GM21515 (cell line): ENCODE measurements around the gene USP27X.

Experiments used
- ATAC-seq: cut with Tn5 transposase; IDR thresholded peaks from one replicate; pipeline ENCODE4 v1.9.1; 2021; ENCODE audit not compliant: unreplicated experiment

Gene USP27X

GRCh38 chrX:49878834-49879655 lies at the start of gene USP27X:
Gene USP27X (plus strand): TSS chrX:49879484. CDS start chrX:49880308, 824 bp downstream.
- peak; percentile 92 for ATAC-seq

DNA sequence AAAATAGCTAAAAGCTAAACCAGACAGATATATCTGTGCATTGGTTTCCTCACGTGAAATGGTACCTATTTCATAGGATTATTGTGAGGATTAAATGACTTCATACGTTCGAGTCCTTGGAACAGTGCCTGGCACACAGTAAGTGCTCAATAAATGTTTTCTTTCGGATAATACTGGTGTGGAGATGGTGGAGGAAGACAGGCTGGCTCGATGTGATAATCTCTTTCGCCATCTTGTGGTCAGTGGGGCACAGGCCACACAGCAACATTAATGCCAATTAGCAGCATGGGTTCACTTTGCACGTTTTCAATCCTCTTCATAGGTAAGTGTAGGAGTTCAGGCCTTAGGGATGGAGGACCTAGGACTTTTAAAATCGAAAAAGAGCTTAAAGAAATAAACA lies 40.9 kb upstream of the USP27X start:
- ATAC-seq, result no peak

DNA sequence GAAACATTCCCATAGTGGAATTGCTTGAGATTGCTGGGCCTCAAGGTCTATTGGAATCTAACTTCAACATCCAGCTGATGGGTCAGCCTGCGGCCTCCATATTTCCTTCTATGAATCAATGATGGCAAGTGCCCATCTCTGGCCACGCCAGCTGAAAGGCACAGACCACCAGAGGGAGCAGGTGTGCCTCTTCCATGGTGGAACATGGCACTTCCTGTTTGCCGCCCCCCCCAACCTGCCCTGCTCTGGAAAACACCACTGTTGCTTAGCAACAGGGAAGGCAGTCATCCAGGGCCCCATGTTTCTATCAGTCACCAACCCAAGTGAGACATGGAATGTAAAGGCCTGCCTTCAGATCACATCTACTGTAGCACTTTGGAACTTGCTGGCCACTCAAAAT lies 38.6 kb upstream of the USP27X start:
- no peak for ATAC-seq

GRCh38 chrX:49842621-49843020 lies 36.7 kb upstream of the USP27X start:
- ATAC-seq, result no peak

- ATAC-seq, result no peak
These were observed 34.7 kb upstream of the USP27X start for GRCh38 chrX:49844611-49845010.

- ATAC-seq, result no peak
These were observed 33.4 kb upstream of the USP27X start for GRCh38 chrX:49845701-49846403.

GRCh38 chrX:49846522-49846921 lies 32.8 kb upstream of the USP27X start:
- no peak for ATAC-seq

DNA sequence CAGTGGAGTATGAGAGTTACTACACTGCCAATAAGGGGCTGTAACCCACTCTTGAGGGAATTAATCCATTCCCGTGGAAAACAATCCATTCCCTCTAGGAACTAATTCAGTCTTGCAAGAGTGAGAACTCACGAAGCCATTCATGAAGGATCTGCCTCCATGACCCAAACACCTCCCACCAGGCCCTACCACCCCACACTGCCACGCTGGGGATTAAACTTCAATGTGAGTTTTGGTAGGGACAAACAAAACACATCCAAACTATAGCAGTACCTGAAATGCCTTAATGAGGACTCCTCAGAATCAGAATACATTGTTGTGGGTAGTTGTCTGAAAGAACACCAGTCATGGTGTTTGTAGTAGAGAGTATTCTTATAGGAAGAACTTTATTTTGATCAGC lies 31.0 kb upstream of the USP27X start:
- no peak for ATAC-seq

- ATAC-seq, result no peak
These were observed 29.3 kb upstream of the USP27X start for GRCh38 chrX:49850028-49850427.

DNA sequence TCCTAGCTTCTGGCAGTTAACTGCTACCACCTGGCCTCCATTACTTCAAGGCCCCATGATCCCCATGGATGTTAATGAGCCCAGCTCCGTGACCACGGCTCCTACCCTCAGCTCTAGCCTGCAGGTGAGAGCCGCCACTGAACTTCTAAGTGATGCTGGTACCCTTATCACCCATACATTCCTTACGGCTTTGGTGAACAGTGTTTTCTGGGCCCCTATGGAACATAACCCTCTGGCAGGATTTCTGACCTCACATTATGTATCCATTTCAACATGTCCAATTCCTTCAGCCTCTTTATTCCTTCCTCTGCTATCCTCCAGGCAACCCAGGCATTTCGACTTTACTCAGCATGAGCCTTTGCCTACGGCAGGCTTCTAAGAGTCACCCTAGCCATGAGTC lies 25.6 kb upstream of the USP27X start:
- ATAC-seq, result no peak

DNA sequence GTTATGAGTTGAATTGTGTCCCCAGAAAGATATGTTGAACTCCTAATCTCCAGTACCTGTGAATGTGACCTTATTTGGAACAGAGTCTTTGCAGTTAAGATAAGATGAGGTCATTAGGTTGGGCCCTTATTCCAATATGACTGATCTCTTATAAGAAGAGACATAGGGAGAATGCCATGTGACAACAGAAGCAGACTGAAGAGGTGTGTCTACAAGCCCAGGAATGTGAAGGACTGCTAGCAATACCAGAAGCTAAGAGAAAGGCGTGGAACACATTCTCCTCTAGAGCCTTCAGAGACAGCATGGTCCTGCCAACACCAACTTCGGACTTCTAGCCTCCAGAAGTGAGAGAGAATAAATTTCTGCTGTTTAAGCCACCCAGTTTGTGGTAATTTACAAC lies 22.5 kb upstream of the USP27X start:
- no peak for ATAC-seq

GRCh38 chrX:49858341-49858740 lies 20.9 kb upstream of the USP27X start:
- ATAC-seq, result no peak

GRCh38 chrX:49859491-49859890 lies 19.8 kb upstream of the USP27X start:
- no peak for ATAC-seq

GRCh38 chrX:49860867-49861535 lies 18.3 kb upstream of the USP27X start:
- no peak for ATAC-seq

DNA sequence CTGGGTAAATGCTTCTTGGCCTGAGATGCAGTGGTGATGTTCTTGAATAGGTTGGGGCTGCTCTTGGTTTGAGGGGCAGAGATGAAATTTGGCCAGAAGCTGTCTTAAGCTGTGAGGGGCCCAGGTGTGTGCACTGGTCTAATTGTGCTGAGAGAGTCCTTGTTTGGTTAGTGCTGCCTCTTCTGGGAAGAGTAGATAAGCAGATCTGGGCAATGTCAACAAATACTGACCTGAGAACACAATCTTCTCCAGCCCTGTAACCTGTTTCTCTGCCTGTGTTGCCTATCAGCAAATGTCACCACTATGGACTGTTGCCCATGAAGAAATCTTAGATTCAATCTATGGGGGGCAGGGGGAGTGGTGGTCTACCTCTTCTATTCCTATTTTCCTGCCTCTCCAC lies 17.2 kb upstream of the USP27X start:
- no peak for ATAC-seq

GRCh38 chrX:49868739-49869138 lies 10.5 kb upstream of the USP27X start:
- ATAC-seq, result no peak

DNA sequence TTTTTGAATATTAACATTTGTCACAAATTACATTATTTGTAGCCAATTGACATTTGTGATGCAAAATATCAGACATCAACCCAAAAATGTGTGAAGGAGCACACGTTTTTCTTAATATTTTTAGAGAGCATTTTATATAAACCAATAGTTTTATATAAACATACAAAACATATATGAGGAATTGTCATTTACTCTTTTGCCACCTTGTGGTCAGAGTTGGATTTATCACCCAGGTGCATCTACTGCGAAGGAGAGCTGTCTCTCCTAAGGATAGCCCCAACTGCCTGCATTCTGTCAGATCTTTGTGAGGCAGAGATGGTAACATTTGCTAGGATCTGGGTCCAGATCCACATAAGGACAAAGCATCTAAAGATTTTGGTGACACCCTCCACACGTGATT lies 2.5 kb upstream of the USP27X start:
- ATAC-seq, result no peak

DNA sequence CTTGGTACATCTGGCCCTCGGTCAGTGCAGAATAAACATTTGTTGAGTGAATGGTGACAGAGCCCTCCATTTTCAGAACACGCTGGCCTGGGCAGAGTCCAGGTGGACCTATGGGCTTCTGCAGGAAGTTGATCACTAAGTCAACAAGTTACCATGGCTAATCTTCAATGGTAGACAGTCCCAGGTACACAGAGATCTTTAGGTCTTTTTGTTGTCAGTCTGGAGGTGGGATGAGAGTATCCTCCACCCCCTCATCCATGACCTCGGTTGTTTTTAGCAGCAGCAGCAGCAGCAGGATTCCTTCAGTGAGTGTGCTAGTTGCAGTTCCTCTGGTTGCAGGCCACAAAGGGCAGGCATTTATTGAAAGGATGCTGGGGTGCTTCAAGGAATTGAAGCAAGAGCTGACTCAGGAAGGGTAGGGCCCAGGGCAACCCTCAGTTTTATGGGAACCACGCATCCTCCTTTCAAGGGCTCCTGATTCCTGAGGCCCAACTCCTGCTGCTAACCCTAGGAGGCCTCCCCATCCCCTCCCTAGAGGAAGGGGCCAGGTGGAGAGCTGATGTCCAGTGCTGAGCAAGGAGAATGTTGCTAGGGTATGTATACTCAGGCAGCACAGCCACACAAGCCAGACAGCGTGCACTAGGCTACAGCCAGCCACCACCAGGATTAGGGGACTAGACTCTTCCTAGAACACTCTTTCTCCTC lies 1.7 kb upstream of the USP27X start:
- no peak for ATAC-seq

- ATAC-seq, result no peak
These were observed 1.0 kb upstream of the USP27X start for GRCh38 chrX:49878128-49878833.

DNA sequence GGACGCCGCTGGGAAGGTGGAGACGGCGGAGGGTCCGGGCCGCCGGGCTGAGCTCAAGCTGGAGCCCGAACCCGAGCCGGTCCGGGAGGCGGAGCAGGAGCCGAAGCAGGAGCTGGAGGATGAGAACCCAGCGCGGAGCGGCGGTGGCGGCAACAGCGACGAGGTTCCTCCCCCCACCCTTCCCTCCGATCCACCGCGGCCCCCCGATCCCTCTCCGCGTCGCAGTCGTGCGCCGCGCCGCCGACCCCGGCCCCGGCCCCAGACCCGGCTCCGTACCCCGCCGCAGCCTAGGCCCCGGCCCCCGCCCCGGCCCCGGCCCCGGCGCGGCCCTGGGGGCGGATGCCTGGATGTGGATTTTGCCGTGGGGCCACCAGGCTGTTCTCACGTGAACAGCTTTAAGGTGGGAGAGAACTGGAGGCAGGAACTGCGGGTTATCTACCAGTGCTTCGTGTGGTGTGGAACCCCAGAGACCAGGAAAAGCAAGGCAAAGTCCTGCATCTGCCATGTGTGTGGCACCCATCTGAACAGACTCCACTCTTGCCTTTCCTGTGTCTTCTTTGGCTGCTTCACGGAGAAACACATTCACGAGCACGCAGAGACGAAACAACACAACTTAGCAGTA lies 483 bp downstream of the USP27X start:
- ATAC-seq, result peak; percentile 6
